H1 (cell line): ENCODE results near the gene ADNP. TPM values are rescaled to one million over a fixed set of nuclear protein-coding genes. Genes with fewer than 3 reads are reported as not detected.

Experiments used
- CHD1 ChIP-seq: IDR thresholded peaks from 2 replicates; pipeline ENCODE4 v1.6.1; 2012; ENCODE audit warnings: low read depth, low read length, improper control_type of control experiment
- CHD7 ChIP-seq: fragments of 300-600 bp; sonication (generic); IDR thresholded peaks from 2 replicates; pipeline ENCODE4 v1.7.1; 2012; ENCODE audit warnings: low read length, moderate library complexity, mild to moderate bottlenecking, inconsistent platforms; ENCODE audit not compliant: insufficient replicate concordance
- CTBP2 ChIP-seq: IDR thresholded peaks from 2 replicates; pipeline ENCODE4 v1.7.0; 2011; ENCODE audit warnings: borderline replicate concordance, mild to moderate bottlenecking, moderate library complexity, mixed read lengths, low read length; ENCODE audit not compliant: insufficient read depth, insufficient read length
- FOSL1 ChIP-seq: IDR thresholded peaks from 2 replicates; pipeline ENCODE4 v1.6.1; 2011; ENCODE audit warnings: mild to moderate bottlenecking, low read depth, low read length, moderate library complexity; ENCODE audit not compliant: insufficient read depth
- RFX5 ChIP-seq: IDR thresholded peaks from 2 replicates; pipeline ENCODE4 v1.6.1; 2011; ENCODE audit warnings: low read depth, low read length, improper control_type of control experiment, borderline replicate concordance
- RXRA ChIP-seq: IDR thresholded peaks from 2 replicates; pipeline ENCODE4 v1.6.1; 2011; ENCODE audit warnings: low read depth, mild to moderate bottlenecking, low read length, moderate library complexity; ENCODE audit not compliant: insufficient read depth
- SIN3A ChIP-seq, 2 experiments: IDR thresholded peaks in 1 of 2; conservative IDR thresholded peaks in 1 of 2; 2 replicates each; pipeline ENCODE4 v1.6.1; 2011 to 2012; ENCODE audit warnings: low read length in 2 of 2, improper control_type of control experiment in 1 of 2, low read depth in 1 of 2, mild to moderate bottlenecking in 1 of 2
- SP4 ChIP-seq: IDR thresholded peaks from 2 replicates; pipeline ENCODE4 v1.6.1; 2012; ENCODE audit warnings: low read length, inconsistent platforms
- USF2 ChIP-seq: IDR thresholded peaks from 2 replicates; pipeline ENCODE4 v1.6.1; 2011; ENCODE audit warnings: low read length, improper control_type of control experiment
- polyA plus RNA-seq, 7 experiments: library from polyadenylated mRNA; depleted of rRNA in 3 of 7; stranded (reverse) in 5 of 7; unstranded in 2 of 7; fragments of >200 nt in 5 of 7; fragments of 200-250 nt in 2 of 7; gene quantifications; 1 replicate in 5 of 7; 2 replicates in 1 of 7; 4 replicates in 1 of 7; pipeline versions ENCODE4 v1.2.1 to v1.2.3, GENCODE V29; 2011 to 2013; ENCODE audit warnings: missing spikeins in 2 of 7, mixed read lengths in 2 of 7
- total RNA-seq: library from RNA; stranded (reverse); fragmentation: NEBNext Ultra II Directional; extraction: Animal tissue kit (Norgen Biotek cat#: 25700); gene quantifications from 2 replicates; pipeline ENCODE4 v1.2.1, GENCODE V29; 2021

ADNP gene
- total and polyA plus RNA-seq, 2 of the 8 experiments (the other 6 are each of a cell fraction or from before 2014, with no cell fraction given): 31.6 to 123 TPM

- no peak for TF ChIP-seq SIN3A (conservative IDR thresholded peaks at IDR 0.05 in 1 of 2, IDR thresholded peaks at IDR 0.05 in 1 of 2; ENCODE audit: low read depth in 1 of 2, low read length in 2 of 2)
- TF ChIP-seq CHD7: no peak
- TF ChIP-seq USF2: no peak
- TF ChIP-seq CHD1: no peak
- TF ChIP-seq SP4: no peak
- no peak for TF ChIP-seq RXRA
- TF ChIP-seq CTBP2: no peak
- no peak for TF ChIP-seq RFX5
- no peak for TF ChIP-seq FOSL1
Measured at GRCh38 chr20:50980071-50980681, 48.9 kb upstream of the ADNP start (continued).
